ENCODE results near the gene NECTIN2.
"Not testable (repeated sequence)": the region's sequence is repeated elsewhere in the genome, so short reads cannot be mapped to it uniquely, and the experiment has no call there.

DNA sequence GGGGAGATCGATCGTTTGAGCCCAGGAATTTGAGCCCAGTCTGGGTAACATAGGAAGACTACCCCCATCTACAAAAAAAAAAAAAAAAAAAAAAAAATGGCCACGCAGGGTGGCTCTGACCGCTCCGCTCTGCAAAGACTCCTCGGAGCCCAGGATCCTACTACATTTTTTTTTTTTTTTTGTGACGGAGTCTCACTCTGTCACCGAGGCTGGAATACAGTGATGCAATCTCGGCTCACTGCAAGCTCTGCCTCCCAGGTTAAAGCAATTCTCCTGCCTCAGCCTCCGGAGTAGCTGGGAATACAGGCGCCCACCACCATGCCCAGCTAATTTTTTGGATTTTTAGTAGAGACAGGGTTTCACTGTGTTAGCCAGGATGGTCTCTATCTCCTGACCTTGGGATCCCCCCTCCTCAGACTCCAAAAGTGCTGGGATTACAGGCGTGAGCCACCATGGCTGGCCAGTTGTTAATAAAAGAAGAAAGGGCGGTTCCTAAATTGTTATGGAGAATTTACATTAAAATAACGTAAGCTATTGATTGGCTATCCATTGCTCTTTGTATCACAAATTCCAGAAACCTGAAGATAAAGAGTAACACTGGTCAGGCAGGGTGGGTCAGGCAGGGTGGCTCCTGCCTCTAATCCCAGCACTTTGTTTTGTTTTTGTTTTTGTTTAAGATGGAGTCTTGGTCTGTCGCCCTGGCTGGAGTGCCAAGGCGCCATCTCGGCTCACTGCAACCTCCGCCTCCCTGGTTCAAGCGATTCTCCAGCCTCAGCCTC, 36.7 kb downstream of the NECTIN2 start:
- TF ChIP-seq, protein P1, sequence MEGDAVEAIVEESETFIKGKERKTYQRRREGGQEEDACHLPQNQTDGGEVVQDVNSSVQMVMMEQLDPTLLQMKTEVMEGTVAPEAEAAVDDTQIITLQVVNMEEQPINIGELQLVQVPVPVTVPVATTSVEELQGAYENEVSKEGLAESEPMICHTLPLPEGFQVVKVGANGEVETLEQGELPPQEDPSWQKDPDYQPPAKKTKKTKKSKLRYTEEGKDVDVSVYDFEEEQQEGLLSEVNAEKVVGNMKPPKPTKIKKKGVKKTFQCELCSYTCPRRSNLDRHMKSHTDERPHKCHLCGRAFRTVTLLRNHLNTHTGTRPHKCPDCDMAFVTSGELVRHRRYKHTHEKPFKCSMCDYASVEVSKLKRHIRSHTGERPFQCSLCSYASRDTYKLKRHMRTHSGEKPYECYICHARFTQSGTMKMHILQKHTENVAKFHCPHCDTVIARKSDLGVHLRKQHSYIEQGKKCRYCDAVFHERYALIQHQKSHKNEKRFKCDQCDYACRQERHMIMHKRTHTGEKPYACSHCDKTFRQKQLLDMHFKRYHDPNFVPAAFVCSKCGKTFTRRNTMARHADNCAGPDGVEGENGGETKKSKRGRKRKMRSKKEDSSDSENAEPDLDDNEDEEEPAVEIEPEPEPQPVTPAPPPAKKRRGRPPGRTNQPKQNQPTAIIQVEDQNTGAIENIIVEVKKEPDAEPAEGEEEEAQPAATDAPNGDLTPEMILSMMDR (conservative IDR thresholded peaks at IDR 0.05; ENCODE audit: low read depth, low read length): not testable (repeated sequence)
- not testable (repeated sequence) for TF ChIP-seq EZH2 (IDR thresholded peaks at IDR 0.05; ENCODE audit: borderline replicate concordance, low read depth, low read length, poor library complexity, severe bottlenecking)

Data from A673 (cell line).